NCI-H1930 (cell line): Measurements from ENCODE around the gene ARL4C.
"Not testable (repeated sequence)": the region's sequence is repeated elsewhere in the genome, so short reads cannot be mapped to it uniquely, and the experiment has no call there.

Source experiments
- DNase-seq, 2 experiments: peaks; one replicate each; lab custom pipeline; 2025; lab: John Stamatoyannopoulos, UW

Gene ARL4C

GRCh38 chr2:234476766-234477165 lies 20.1 kb downstream of the ARL4C start:
- DNase-seq = no peak

- DNase-seq = no peak
Observed at GRCh38 chr2:234474654-234475053, 22.2 kb downstream of the ARL4C start.

- DNase-seq = no peak
Observed at GRCh38 chr2:234472155-234472554, 24.7 kb downstream of the ARL4C start.

GRCh38 chr2:234469972-234470371 lies 26.9 kb downstream of the ARL4C start:
- no peak for DNase-seq

- no peak for DNase-seq
Observed at GRCh38 chr2:234469251-234469845, 27.5 kb downstream of the ARL4C start.

- no peak for DNase-seq
Observed at GRCh38 chr2:234468503-234468902, 28.4 kb downstream of the ARL4C start.

- DNase-seq = no peak
Observed at GRCh38 chr2:234467289-234467688, 29.6 kb downstream of the ARL4C start.

GRCh38 chr2:234464291-234464645 lies 32.6 kb downstream of the ARL4C start:
- DNase-seq = no peak

GRCh38 chr2:234463626-234464290 lies 33.1 kb downstream of the ARL4C start:
- DNase-seq = peak; percentile 36 to 67

- DNase-seq = no peak
Observed at GRCh38 chr2:234462218-234462992, 34.5 kb downstream of the ARL4C start.

GRCh38 chr2:234459401-234460009 lies 37.4 kb downstream of the ARL4C start:
- no peak for DNase-seq

- no peak for DNase-seq
Observed at GRCh38 chr2:234458466-234458865, 38.4 kb downstream of the ARL4C start.

- DNase-seq = no peak
Observed at GRCh38 chr2:234457421-234457820, 39.5 kb downstream of the ARL4C start.

GRCh38 chr2:234455246-234455645 lies 41.6 kb downstream of the ARL4C start:
- DNase-seq = not testable (repeated sequence)

- DNase-seq = no peak
Observed at GRCh38 chr2:234454433-234454832, 42.4 kb downstream of the ARL4C start.

- DNase-seq = no peak
Observed at GRCh38 chr2:234453216-234453615, 43.7 kb downstream of the ARL4C start.

GRCh38 chr2:234451852-234452625 lies 44.8 kb downstream of the ARL4C start:
- no peak for DNase-seq

- DNase-seq = no peak
Observed at GRCh38 chr2:234451242-234451641, 45.6 kb downstream of the ARL4C start.

- no peak for DNase-seq
Observed at GRCh38 chr2:234450431-234451124, 46.3 kb downstream of the ARL4C start.

GRCh38 chr2:234448506-234449184 lies 48.2 kb downstream of the ARL4C start:
- no peak for DNase-seq

- no peak for DNase-seq
Observed at GRCh38 chr2:234447963-234448362, 48.9 kb downstream of the ARL4C start.
